HL-60 (cell line): ENCODE measurements around the gene HAPLN1.
A peak's percentile ranks its signal among the peaks of the same experiment; 100 is the strongest.

Experiments used
- DNase-seq, 2 experiments: peaks; one replicate each; pipeline ENCODE4 v3.0.0-alpha.2; 2010 to 2020; ENCODE audit warnings: low read depth in 1 of 2, low spot score in 1 of 2
- H3K27ac ChIP-seq: fragments of 250-450 bp; sonication (Bioruptor Pico); replicated peaks from 2 replicates; pipeline ENCODE4 v1.5.1; 2020; ENCODE audit warnings: mild to moderate bottlenecking, moderate library complexity
- H3K27me3 ChIP-seq: fragments of 250-450 bp; sonication (Bioruptor Pico); 2 replicates; pipeline ENCODE4 v1.5.1; 2021; ENCODE audit warnings: mild to moderate bottlenecking, moderate library complexity; ENCODE audit not compliant: insufficient read depth, poor library complexity, severe bottlenecking
- H3K4me3 ChIP-seq: replicated peaks from 2 replicates; pipeline ENCODE4 v1.5.1; 2011; ENCODE audit warnings: mild to moderate bottlenecking, control low read depth, low read length; ENCODE audit not compliant: insufficient read depth
- GABPA ChIP-seq: IDR thresholded peaks from 2 replicates; pipeline ENCODE4 v1.6.1; 2012; ENCODE audit warnings: low read depth
- POLR2AphosphoS5 ChIP-seq: IDR thresholded peaks from 2 replicates; pipeline ENCODE4 v1.6.1; 2012; ENCODE audit warnings: low read depth
- SPI1 ChIP-seq: IDR thresholded peaks from 2 replicates; pipeline ENCODE4 v1.6.1; 2012; ENCODE audit warnings: low read depth, mild to moderate bottlenecking, borderline replicate concordance
- TF ChIP-seq, protein P1 (sequence below): IDR thresholded peaks from 2 replicates; pipeline ENCODE4 v1.6.1; 2012; ENCODE audit warnings: low read depth; ENCODE audit not compliant: insufficient replicate concordance
- TF ChIP-seq, protein P2 (sequence below): IDR thresholded peaks from one replicate; pipeline ENCODE4 v1.5.1; 2011; ENCODE audit warnings: low read length, control low read depth, inconsistent platforms; ENCODE audit not compliant: insufficient read depth

HAPLN1 gene

DNA sequence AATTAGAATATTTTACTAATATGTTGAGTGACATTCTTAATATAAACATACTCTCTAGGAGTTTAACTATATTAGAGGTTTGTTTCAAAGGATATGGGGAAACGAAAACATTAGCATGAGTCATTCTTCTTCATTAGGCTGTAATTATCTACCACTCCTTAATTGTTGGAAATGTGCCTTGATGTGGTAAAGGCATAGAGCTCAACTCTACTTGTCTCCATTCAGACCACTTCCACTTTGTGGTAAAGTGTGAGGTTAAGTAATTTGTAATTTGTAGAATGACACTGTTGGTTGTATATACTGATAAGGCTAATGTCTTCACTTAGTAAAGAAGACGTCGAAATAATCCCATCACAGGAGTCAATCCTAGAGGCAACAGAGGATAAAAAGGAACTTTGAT lies 58.1 kb downstream of the HAPLN1 start:
- Histone ChIP-seq H3K4me3 (no peak overlapping the region), H3K27ac (no peak overlapping the region), H3K27me3 (no peaks in the 10 kb centered on the region)
- TF ChIP-seq, protein P1, sequence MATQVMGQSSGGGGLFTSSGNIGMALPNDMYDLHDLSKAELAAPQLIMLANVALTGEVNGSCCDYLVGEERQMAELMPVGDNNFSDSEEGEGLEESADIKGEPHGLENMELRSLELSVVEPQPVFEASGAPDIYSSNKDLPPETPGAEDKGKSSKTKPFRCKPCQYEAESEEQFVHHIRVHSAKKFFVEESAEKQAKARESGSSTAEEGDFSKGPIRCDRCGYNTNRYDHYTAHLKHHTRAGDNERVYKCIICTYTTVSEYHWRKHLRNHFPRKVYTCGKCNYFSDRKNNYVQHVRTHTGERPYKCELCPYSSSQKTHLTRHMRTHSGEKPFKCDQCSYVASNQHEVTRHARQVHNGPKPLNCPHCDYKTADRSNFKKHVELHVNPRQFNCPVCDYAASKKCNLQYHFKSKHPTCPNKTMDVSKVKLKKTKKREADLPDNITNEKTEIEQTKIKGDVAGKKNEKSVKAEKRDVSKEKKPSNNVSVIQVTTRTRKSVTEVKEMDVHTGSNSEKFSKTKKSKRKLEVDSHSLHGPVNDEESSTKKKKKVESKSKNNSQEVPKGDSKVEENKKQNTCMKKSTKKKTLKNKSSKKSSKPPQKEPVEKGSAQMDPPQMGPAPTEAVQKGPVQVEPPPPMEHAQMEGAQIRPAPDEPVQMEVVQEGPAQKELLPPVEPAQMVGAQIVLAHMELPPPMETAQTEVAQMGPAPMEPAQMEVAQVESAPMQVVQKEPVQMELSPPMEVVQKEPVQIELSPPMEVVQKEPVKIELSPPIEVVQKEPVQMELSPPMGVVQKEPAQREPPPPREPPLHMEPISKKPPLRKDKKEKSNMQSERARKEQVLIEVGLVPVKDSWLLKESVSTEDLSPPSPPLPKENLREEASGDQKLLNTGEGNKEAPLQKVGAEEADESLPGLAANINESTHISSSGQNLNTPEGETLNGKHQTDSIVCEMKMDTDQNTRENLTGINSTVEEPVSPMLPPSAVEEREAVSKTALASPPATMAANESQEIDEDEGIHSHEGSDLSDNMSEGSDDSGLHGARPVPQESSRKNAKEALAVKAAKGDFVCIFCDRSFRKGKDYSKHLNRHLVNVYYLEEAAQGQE, result no peak
- no peak for TF ChIP-seq POLR2AphosphoS5
- no peak for TF ChIP-seq SPI1
- TF ChIP-seq, protein P2, sequence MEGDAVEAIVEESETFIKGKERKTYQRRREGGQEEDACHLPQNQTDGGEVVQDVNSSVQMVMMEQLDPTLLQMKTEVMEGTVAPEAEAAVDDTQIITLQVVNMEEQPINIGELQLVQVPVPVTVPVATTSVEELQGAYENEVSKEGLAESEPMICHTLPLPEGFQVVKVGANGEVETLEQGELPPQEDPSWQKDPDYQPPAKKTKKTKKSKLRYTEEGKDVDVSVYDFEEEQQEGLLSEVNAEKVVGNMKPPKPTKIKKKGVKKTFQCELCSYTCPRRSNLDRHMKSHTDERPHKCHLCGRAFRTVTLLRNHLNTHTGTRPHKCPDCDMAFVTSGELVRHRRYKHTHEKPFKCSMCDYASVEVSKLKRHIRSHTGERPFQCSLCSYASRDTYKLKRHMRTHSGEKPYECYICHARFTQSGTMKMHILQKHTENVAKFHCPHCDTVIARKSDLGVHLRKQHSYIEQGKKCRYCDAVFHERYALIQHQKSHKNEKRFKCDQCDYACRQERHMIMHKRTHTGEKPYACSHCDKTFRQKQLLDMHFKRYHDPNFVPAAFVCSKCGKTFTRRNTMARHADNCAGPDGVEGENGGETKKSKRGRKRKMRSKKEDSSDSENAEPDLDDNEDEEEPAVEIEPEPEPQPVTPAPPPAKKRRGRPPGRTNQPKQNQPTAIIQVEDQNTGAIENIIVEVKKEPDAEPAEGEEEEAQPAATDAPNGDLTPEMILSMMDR, result no peak
- TF ChIP-seq GABPA, result no peak
- peak in 1 of 2 experiments; percentile 6 for DNase-seq

DNA sequence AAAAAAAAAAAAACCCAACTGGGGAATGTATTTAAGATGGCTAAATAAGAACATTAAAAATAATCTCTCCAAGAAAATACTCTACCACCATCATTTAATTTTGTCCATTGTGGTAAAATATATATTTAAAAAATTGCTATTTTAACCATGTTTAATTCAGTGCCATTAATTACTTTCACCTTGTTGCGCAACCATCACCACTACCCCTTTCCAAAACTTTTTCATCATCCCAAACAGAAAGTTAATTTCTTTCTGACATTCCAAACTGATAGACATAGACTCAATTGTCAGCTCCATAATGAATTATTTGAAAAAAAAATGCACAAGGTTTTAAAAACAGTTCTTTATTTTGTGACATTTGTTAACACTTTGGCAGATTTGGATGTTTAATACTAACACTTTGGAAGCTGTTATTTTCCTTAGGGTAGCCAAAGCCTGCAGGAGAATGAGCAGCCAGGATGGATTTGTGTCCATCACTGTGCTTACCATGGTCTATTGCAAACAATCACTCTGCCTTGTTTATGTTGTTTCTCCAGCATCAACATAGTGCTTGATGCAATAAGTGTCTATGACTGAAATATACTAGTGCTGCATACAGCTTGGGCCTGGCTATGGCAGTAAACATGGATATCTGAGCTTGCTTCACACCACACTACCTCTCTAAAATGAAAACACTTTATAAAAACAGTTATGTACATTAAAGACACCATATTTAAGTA lies 62.7 kb downstream of the HAPLN1 start:
- no peak overlapping the region for H3K4me3 ChIP-seq
- no peaks in the 10 kb centered on the region for H3K27me3 ChIP-seq
- H3K27ac ChIP-seq, result no peak overlapping the region
- no peak for DNase-seq
- TF ChIP-seq SPI1, result no peak
- TF ChIP-seq GABPA, result no peak
- TF ChIP-seq, protein P2, result no peak
- TF ChIP-seq, protein P1, result no peak
- TF ChIP-seq POLR2AphosphoS5, result no peak

DNA sequence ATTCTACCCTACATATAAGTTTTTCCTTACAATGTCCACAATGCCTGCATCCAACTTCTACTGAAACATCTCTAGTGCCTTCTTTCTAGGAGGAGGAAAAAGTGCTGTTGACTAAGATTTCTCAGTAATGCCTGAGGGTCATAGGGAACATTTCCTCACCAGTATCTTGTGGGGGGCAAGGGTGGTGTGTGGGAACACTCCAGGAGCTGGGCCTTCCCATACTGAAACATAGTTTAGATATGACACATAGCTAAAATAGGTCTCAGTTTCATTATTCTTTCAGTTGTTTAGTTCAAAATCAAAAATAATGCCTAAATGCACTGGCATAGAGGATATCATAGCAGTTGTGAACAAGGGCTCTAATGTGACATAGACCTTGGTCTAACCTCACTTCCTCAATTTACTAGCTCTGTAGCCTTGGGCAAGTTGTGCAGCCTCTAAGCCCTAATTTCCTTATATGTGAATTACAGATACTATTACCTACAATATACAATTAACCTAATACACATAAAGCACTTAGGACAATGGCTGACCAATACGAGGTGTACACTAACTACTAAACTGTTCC lies 66.1 kb downstream of the HAPLN1 start:
- DNase-seq, result no peak
- Histone ChIP-seq H3K27ac (no peak overlapping the region), H3K27me3 (no peaks in the 10 kb centered on the region), H3K4me3 (no peak overlapping the region)
- TF ChIP-seq SPI1 (peak; percentile 71), GABPA (no peak)
- TF ChIP-seq, protein P2, result no peak
